DND-41 (cell line): ENCODE results near the gene RNASET2.

Experiments
- ATAC-seq: fragments of 200-7000 bp; cut with Tn5 transposase; 3 replicates; pipeline ENCODE4 v1.9.1; 2021; ENCODE audit warnings: low read depth; ENCODE audit not compliant: insufficient read depth
- DNase-seq: peaks from one replicate; pipeline ENCODE4 v3.0.0-alpha.2; 2020
- H2AFZ ChIP-seq: 2 replicates; pipeline ENCODE4 v1.6.0; 2012; ENCODE audit warnings: low read depth, low read length
- H3K27ac ChIP-seq: 2 replicates; pipeline ENCODE4 v1.5.1; 2012; ENCODE audit warnings: low read length, inconsistent platforms
- H3K27me3 ChIP-seq: fragments of 200-600 bp; sonication (generic); 2 replicates; pipeline ENCODE4 v1.6.0; 2012; ENCODE audit warnings: low read length, mild to moderate bottlenecking, inconsistent platforms; ENCODE audit not compliant: insufficient read depth, poor library complexity
- H3K36me3 ChIP-seq: 2 replicates; pipeline ENCODE4 v1.5.1; 2012; ENCODE audit warnings: low read length, inconsistent platforms; ENCODE audit not compliant: insufficient read depth
- H3K4me1 ChIP-seq: 2 replicates; pipeline ENCODE4 v1.5.1; 2012; ENCODE audit warnings: mild to moderate bottlenecking, low read length; ENCODE audit not compliant: insufficient read depth
- H3K4me2 ChIP-seq: 2 replicates; pipeline ENCODE4 v1.6.0; 2012; ENCODE audit warnings: mild to moderate bottlenecking, moderate library complexity, low read length, inconsistent platforms; ENCODE audit not compliant: insufficient read depth
- H3K4me3 ChIP-seq, 2 experiments: fragments of 200-600 bp in 1 of 2; shearing (Covaris generic) in 1 of 2; 2 replicates each; pipeline ENCODE4 v1.5.1; 2012 to 2016; ENCODE audit warnings: inconsistent platforms in 2 of 2, low read length in 2 of 2, mild to moderate bottlenecking in 2 of 2, low read depth in 1 of 2, moderate library complexity in 1 of 2
- H3K79me2 ChIP-seq: 2 replicates; pipeline ENCODE4 v1.6.0; 2012; ENCODE audit warnings: low read length, inconsistent platforms; ENCODE audit not compliant: insufficient read depth
- H3K9ac ChIP-seq: 2 replicates; pipeline ENCODE4 v1.6.0; 2012; ENCODE audit warnings: low read depth, mild to moderate bottlenecking, inconsistent platforms, low read length, moderate library complexity
- H3K9me3 ChIP-seq: 2 replicates; pipeline ENCODE4 v1.5.1; 2012; ENCODE audit warnings: low read length, moderate library complexity, mild to moderate bottlenecking, inconsistent platforms; ENCODE audit not compliant: insufficient read depth, severe bottlenecking
- H4K20me1 ChIP-seq: 2 replicates; pipeline ENCODE4 v1.6.0; 2012; ENCODE audit warnings: low read length; ENCODE audit not compliant: insufficient read depth
- EZH2 ChIP-seq: IDR thresholded peaks from 3 replicates; pipeline ENCODE4 v1.6.1; 2012; ENCODE audit warnings: borderline replicate concordance, low read depth, mild to moderate bottlenecking, moderate library complexity, low read length, inconsistent platforms; ENCODE audit not compliant: severe bottlenecking
- TF ChIP-seq, protein P1 (sequence below): IDR thresholded peaks from 2 replicates; pipeline ENCODE4 v1.5.1; 2012; ENCODE audit warnings: borderline replicate concordance, low read length, moderate library complexity, mild to moderate bottlenecking; ENCODE audit not compliant: poor library complexity, severe bottlenecking; ENCODE audit errors: extremely low read depth

RNASET2 gene, protein sequence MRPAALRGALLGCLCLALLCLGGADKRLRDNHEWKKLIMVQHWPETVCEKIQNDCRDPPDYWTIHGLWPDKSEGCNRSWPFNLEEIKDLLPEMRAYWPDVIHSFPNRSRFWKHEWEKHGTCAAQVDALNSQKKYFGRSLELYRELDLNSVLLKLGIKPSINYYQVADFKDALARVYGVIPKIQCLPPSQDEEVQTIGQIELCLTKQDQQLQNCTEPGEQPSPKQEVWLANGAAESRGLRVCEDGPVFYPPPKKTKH

DNA sequence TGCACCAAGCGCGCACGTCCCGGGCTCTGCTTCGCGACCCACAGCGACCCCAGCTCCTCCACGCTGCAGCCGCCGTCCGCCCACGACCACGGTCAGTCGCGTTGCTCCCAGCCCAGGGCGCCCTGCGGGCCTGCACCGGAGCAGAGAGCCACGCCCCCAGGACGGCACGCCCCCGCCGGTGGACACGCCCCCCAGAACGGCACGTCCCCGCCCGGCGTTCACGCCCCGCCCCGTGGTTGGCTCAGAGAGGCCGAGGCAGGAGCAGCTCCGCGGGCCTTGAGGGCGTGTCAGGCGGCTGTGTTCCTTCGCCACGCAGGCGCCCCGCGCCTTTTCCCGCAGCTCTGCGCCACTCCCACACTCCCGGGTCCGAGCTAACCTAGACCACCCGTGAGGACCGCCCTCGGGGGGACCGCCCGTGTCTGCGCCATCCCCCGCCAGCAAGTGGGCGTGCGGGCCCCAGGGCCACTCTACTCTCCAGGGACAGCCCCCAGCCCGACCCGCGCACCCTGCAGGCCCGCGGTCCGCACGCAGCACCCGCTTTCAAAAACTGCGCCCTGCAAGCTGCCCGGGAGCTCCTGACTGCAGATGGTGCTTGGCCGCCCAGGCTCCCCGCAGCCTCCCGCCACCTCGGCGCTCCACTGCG lies at the start of gene RNASET2:
Gene RNASET2 (minus strand): TSS at position 107 of the 643 bp plus-strand sequence. CDS start 368 bp downstream, outside the sequence.
- TF ChIP-seq, protein P1, sequence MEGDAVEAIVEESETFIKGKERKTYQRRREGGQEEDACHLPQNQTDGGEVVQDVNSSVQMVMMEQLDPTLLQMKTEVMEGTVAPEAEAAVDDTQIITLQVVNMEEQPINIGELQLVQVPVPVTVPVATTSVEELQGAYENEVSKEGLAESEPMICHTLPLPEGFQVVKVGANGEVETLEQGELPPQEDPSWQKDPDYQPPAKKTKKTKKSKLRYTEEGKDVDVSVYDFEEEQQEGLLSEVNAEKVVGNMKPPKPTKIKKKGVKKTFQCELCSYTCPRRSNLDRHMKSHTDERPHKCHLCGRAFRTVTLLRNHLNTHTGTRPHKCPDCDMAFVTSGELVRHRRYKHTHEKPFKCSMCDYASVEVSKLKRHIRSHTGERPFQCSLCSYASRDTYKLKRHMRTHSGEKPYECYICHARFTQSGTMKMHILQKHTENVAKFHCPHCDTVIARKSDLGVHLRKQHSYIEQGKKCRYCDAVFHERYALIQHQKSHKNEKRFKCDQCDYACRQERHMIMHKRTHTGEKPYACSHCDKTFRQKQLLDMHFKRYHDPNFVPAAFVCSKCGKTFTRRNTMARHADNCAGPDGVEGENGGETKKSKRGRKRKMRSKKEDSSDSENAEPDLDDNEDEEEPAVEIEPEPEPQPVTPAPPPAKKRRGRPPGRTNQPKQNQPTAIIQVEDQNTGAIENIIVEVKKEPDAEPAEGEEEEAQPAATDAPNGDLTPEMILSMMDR, result no peak
- no peak for TF ChIP-seq EZH2
- Histone ChIP-seq H3K79me2 (peaks cover 9% of the 10 kb centered on the region), H3K27ac (peak within 1 kb of the TSS; percentile 82), H4K20me1 (peaks cover 9% of the 10 kb centered on the region; the same call in 1 of the 2 replicates), H3K27me3 (no peaks in the 10 kb centered on the region), H3K36me3 (no peaks in the 10 kb centered on the region), H3K4me1 (peaks cover 51% of the 10 kb centered on the region), H3K9me3 (no peaks in the 10 kb centered on the region), H2AFZ (peak within 1 kb of the TSS; percentile 89), H3K4me3 (peak within 1 kb of the TSS; percentile 66 to 94), H3K4me2 (peak within 1 kb of the TSS; percentile 98), H3K9ac (peak within 1 kb of the TSS; percentile 91)
- DNase-seq (peak; percentile 96), ATAC-seq (peak; percentile 83)

DNA sequence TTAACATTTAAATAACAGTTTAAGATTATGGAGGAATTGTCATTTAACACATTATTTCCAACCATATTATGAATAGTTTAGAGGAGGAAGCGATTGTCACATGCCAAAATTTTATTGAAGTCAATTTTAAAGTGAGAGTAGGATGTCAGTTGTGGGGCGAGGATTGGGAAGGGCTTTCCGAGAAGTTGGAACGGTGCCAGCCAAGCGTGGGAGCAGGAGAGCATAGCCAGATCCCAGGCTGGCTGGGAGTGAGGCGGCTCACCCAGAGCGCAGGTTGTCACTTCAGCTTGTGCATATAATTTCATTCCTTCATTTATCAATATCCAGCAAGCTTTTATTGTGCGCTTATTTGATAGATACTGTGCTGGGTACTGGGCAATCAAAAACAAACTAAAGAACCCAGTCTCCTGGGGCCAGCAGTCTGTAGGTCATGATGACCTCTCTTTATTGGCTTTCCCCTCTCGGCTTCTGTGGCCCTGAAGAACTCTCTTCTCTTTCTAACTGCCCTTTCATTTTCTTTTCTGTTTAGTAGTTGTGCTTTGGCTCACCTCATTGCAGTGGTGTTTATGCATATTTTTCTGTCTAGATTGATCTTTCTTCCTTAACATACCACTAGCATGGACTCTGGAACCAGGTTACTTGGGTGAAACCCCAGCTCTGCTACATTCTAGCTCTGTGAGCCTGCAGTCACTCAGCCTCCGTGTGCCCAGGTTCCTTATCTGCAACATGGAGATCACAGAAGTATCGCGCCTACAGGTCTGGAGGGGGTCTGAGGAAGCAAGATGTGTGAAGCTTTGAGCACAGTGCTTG lies 49.2 kb upstream of the RNASET2 start:
- Histone ChIP-seq H3K27me3 (no peaks in the 10 kb centered on the region), H3K9ac (no peak overlapping the region), H3K79me2 (peaks cover 64% of the 10 kb centered on the region), H3K4me2 (no peak overlapping the region), H2AFZ (no peak overlapping the region), H4K20me1 (peaks cover 19% of the 10 kb centered on the region; the same call in 1 of the 2 replicates), H3K4me3 (no peak overlapping the region), H3K4me1 (peaks cover 22% of the 10 kb centered on the region), H3K36me3 (peaks cover 75% of the 10 kb centered on the region), H3K27ac (no peak overlapping the region), H3K9me3 (no peaks in the 10 kb centered on the region)
- no peak for TF ChIP-seq EZH2
- TF ChIP-seq, protein P1, result no peak
- DNase-seq, result no peak
- no peak for ATAC-seq

DNA sequence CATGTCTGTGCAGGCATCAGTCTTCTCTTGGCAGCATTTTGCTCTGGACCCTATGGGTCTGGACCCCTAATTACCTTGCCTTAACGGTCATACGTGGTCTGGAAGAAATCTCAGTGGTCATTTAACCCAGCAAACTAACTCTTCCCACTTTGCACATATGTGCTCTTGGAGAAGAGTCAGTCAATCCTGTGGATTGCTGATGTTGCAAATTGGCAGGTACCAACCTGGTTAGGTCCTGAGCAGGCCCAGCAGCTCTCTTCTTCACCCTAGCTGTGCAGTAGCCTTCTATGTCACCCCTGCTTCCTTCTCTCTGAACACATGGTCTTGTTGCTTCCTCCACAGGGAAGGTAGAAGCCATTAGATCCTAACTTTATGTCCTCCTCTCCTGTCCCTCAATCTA lies 44.4 kb upstream of the RNASET2 start:
- Histone ChIP-seq H3K4me3 (peak overlapping the region; percentile 78 to 97; a peak in 3 of 4 replicates), H3K9me3 (no peaks in the 10 kb centered on the region), H3K27ac (peak overlapping the region; percentile 37), H2AFZ (no peak overlapping the region), H3K36me3 (peaks cover 57% of the 10 kb centered on the region), H3K4me1 (peaks cover 44% of the 10 kb centered on the region), H3K9ac (peak overlapping the region; percentile 96), H3K27me3 (no peaks in the 10 kb centered on the region), H4K20me1 (peaks cover 31% of the 10 kb centered on the region; the same call in 1 of the 2 replicates), H3K79me2 (peaks cover 93% of the 10 kb centered on the region), H3K4me2 (peak overlapping the region; percentile 79)
- DNase-seq, result no peak
- ATAC-seq, result no peak
- TF ChIP-seq, protein P1, result no peak
- no peak for TF ChIP-seq EZH2
